Stimulated activated CD4-positive, alpha-beta T cell treated with anti-CD3 and anti-CD28 coated beads, TNF-alpha, amount 100 ng/mL, for 4 hours (primary cell): ENCODE measurements around the gene ETV7.

Experiments used
- DNase-seq, 3 experiments: peaks; one replicate each; pipeline ENCODE4 v3.0.0-alpha.2; 2020; ENCODE audit warnings: low read depth in 3 of 3

The ETV7 gene

DNA sequence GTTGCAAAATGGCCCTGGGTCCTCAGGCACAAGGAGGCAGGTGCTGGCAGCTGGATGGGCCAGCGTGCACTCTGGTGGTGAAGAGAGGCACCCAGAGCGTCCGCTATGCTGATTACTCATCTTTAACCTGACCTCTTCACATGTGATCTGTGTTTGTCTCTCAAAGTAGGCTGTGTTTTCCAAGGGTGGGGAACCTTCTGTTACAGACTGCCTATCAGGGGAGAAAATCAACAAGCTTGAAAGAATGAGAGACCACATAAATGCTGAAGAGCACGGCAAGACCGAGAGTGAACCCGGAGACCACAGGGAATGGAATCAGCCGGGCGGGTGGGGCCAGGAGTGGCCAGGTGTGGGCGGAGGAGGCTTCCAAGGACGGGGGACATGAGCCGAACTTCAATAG lies 67.0 kb downstream of the ETV7 start:
- DNase-seq, result no peak

DNA sequence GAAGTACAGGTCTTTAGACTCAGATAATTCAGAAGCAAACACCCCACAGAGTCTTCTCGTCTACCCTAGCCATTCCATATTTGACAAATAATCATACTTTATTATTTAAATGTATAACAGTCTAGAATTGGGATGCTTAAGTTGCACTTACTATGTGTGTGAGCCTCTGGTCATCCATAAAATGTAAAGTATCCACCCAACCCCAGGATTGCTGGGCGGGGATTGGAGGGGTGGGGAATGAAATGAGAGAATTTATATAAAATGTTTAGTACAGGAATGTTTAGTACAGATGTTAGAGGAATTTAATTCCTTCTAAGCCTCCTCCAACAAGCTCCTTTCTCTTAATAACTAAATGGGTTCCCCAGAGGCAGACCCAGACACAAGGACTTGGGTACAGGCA lies 67.6 kb downstream of the ETV7 start:
- DNase-seq, result no peak

DNA sequence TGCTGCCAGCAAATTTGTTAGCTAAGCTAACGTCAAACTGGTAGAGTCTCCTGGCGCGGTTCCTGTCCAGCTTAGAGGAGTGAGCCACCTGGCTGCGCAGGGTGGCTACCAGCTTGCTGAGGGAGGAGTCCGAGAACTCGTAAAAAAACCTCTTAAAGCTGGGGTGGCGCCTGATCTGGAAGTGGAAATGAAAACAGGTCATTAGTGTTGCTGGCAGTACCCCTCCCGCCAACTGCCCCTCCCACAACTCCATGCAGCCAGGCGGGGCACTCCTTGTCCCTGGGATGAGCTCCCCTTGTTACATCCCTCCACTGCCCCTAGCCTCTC lies 68.1 kb downstream of the ETV7 start:
- DNase-seq, result no peak

DNA sequence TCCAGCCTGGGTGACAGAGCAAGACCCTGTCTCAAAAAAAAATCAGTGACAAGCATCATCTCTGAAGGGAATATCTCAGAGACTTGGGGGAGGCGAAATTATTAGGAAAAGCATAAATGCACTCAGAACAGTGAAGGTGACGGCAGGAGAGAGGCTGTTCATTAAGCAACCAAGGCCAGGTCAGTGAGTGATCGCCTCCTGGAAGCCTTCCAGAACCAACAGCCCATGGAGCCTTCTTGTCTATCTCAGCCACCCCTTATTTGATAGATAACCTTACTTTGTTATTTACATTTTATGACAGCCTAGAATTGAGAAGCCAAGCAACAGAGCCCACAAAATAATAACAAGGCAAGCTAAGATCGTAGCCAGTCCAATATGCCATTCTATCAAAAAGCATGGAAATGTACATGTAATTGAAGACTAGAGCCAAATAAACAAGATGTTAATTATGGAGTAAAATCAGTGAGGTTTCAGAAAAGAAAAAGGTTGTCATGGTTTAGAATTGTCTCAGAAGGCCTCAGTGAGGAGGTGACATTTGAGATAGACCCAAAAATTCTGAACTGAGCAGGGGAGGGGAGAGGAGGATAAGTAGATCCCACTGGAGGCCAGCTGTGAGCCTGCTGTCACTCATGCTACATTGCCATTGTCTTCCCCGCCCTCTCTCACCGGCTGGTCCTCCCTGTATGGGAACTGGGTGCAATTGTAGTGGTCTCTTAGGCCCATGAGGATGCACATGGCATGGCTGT lies 68.6 kb downstream of the ETV7 start:
- DNase-seq, result no peak

DNA sequence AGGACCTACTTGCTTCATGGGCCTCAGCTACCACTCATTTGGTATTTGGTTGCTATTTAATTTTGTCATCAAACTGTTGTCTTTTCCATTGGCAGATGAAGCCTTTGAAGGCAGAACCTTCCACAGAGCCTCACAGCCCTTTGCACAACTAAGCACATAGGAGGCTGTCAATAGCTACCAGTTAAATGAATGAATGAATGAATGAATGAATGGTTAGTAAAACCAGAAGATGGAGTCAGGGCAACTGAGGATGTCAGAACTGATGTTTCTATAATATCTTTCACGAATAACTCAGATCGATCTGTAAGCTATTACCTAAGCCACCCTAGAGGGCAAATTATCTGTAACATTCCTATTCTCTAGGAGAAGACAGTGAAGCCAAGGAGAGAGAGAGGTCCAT lies 69.8 kb downstream of the ETV7 start:
- DNase-seq, result no peak
